K562 (cell line): ENCODE data around the gene DPEP2. TPM values are rescaled to one million over a fixed set of nuclear protein-coding genes. Genes with fewer than 3 reads are reported as not detected.

Experiments used
- BACH1 ChIP-seq: fragments of 200-800 bp; sonication (Bioruptor generic); IDR thresholded peaks from 2 replicates; pipeline ENCODE4 v1.6.1; 2016; ENCODE audit warnings: missing genetic modification characterization, missing compliant biosample characterization
- GTF2E2 ChIP-seq: fragments of 200-800 bp; sonication (Bioruptor generic); IDR thresholded peaks from 2 replicates; pipeline ENCODE4 v1.6.1; 2016; ENCODE audit warnings: missing genetic modification characterization, missing compliant biosample characterization
- HNRNPUL1 ChIP-seq: fragments of 200-400 bp; formaldehyde crosslinking; IDR thresholded peaks from 2 replicates; pipeline ENCODE4 v1.6.1; 2017; ENCODE audit warnings: low read length
- MAFG ChIP-seq: fragments of 450-650 bp; conservative IDR thresholded peaks from 2 replicates; pipeline ENCODE4 v1.6.1; 2016; ENCODE audit warnings: missing genetic modification characterization, missing compliant biosample characterization
- MAFK ChIP-seq: IDR thresholded peaks from 2 replicates; pipeline ENCODE4 v1.6.1; 2011; ENCODE audit warnings: low read length, improper control_type of control experiment
- NUFIP1 ChIP-seq: fragments of 450-650 bp; IDR thresholded peaks from 2 replicates; pipeline ENCODE4 v1.6.1; 2018; ENCODE audit not compliant: partially characterized antibody
- SMAD4 ChIP-seq: fragments of 250-450 bp; sonication (Bioruptor Pico); conservative IDR thresholded peaks from 2 replicates; pipeline ENCODE4 v1.8.0; 2021; ENCODE audit warnings: inconsistent platforms, mild to moderate bottlenecking, moderate library complexity
- SNRNP70 ChIP-seq: fragments of 200-400 bp; formaldehyde crosslinking; optimal IDR thresholded peaks from 2 replicates; pipeline ENCODE3; 2017; ENCODE audit warnings: low read depth, low read length
- ZBTB8A ChIP-seq: fragments of 450-650 bp; IDR thresholded peaks from 2 replicates; pipeline ENCODE4 v1.6.1; 2018; ENCODE audit warnings: mild to moderate bottlenecking, moderate library complexity; ENCODE audit not compliant: partially characterized antibody
- ZFPM2 ChIP-seq: fragments of 250-450 bp; sonication (Bioruptor Pico); IDR thresholded peaks from 2 replicates; pipeline ENCODE4 v1.5.1; 2022; ENCODE audit warnings: mild to moderate bottlenecking
- ZNF696 ChIP-seq: fragments of 250-450 bp; sonication (Bioruptor Pico); conservative IDR thresholded peaks from 2 replicates; pipeline ENCODE4 v1.4.0; 2020; ENCODE audit warnings: mild to moderate bottlenecking, moderate library complexity
- ZNF785 ChIP-seq: fragments of 250-450 bp; sonication (Bioruptor Pico); IDR thresholded peaks from 2 replicates; pipeline ENCODE4 v1.4.0; 2020; ENCODE audit warnings: mild to moderate bottlenecking
- polyA plus RNA-seq, 8 experiments: library from polyadenylated mRNA; depleted of rRNA in 4 of 8; stranded (reverse) in 5 of 8; unstranded in 3 of 8; fragments of >200 nt; fragmentation: Nextera tagmentation in 2 of 8; fragmentation: Illumina TruSeq in 1 of 8; extraction: Ambion mirVana in 2 of 8; extraction: Trizol in 1 of 8; gene quantifications; 2 replicates each; pipeline versions ENCODE4 v1.2.1 to v1.2.3, GENCODE V29; 2011 to 2014; ENCODE audit warnings: inconsistent platforms in 1 of 8, missing spikeins in 1 of 8
- total RNA-seq, 7 experiments: library from RNA; depleted of rRNA in 6 of 7; stranded (reverse); fragments of >200 nt in 6 of 7; fragmentation: Illumina TruSeq in 2 of 7; extraction: Trizol in 2 of 7; gene quantifications; 2 replicates each; pipeline versions ENCODE4 v1.2.1 to v1.2.3, GENCODE V29; 2011 to 2021; ENCODE audit warnings: low replicate concordance in 1 of 7
- TF ChIP-seq, protein P1 (sequence below): fragments of 200-800 bp; sonication (Bioruptor generic); IDR thresholded peaks from 2 replicates; pipeline ENCODE4 v1.6.1; 2016; ENCODE audit warnings: missing genetic modification characterization, missing compliant biosample characterization
- TF ChIP-seq, protein P2 (sequence below), 3 experiments: fragments of 200-800 bp in 1 of 3; fragments of 250-450 bp in 1 of 3; fragments of 450-650 bp in 1 of 3; sonication (Bioruptor Pico) in 1 of 3; sonication (Bioruptor generic) in 1 of 3; formaldehyde crosslinking in 1 of 3; IDR thresholded peaks; 2 replicates each; pipeline versions ENCODE4 v1.6.1 to v1.8.0; 2016 to 2022; ENCODE audit warnings: mild to moderate bottlenecking in 2 of 3, missing genetic modification characterization in 2 of 3, missing compliant biosample characterization in 1 of 3, moderate library complexity in 1 of 3

DPEP2 gene
- total and polyA plus RNA-seq, 9 of the 15 experiments (the other 6 are each of a cell fraction or from before 2014, with no cell fraction given), result 0.14 to 1.2 (median 0.38) TPM

DNA sequence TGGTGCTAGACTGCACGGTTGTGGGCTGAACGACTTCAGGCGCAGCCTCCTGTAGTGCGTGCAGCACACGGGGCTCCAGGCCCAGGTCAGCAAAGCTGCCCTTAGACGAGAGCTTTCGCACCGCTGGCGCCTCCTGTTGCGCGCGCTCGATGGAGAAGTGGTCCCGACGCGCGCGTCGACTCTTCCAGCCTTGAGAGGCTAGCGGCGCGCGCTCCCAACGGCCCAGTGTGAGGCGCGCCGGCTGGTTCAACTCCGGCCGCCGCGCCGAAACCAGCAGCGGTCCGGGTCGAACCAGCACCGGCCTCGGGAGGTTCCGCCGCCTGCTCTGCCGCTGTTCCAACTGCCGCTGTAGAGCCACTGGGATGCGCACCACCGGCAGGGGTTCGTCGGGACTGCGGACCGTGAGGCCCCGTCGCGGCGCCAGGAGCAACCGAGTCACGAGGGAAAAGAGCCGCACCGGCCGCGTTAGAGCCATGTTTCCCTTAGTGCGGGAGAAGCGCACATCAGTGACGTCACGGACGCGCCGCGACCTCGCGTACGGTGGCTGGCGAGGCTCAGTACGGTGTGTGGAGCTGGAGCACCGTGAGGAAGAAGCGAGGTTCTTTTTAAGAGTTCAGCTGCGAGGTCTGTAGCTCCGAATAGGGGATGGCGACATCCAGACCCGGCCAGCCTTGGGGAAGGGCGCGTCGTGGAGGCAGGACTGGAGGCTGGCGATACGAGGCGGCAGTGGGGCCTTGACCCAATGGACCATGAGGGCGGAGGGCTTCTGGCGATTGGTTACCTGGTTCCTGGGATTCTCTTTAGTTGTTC is 23.6 kb upstream of the DPEP2 start, which contains the start of the genes DDX28 and DUS2 (continued):
- TF ChIP-seq, protein P1, sequence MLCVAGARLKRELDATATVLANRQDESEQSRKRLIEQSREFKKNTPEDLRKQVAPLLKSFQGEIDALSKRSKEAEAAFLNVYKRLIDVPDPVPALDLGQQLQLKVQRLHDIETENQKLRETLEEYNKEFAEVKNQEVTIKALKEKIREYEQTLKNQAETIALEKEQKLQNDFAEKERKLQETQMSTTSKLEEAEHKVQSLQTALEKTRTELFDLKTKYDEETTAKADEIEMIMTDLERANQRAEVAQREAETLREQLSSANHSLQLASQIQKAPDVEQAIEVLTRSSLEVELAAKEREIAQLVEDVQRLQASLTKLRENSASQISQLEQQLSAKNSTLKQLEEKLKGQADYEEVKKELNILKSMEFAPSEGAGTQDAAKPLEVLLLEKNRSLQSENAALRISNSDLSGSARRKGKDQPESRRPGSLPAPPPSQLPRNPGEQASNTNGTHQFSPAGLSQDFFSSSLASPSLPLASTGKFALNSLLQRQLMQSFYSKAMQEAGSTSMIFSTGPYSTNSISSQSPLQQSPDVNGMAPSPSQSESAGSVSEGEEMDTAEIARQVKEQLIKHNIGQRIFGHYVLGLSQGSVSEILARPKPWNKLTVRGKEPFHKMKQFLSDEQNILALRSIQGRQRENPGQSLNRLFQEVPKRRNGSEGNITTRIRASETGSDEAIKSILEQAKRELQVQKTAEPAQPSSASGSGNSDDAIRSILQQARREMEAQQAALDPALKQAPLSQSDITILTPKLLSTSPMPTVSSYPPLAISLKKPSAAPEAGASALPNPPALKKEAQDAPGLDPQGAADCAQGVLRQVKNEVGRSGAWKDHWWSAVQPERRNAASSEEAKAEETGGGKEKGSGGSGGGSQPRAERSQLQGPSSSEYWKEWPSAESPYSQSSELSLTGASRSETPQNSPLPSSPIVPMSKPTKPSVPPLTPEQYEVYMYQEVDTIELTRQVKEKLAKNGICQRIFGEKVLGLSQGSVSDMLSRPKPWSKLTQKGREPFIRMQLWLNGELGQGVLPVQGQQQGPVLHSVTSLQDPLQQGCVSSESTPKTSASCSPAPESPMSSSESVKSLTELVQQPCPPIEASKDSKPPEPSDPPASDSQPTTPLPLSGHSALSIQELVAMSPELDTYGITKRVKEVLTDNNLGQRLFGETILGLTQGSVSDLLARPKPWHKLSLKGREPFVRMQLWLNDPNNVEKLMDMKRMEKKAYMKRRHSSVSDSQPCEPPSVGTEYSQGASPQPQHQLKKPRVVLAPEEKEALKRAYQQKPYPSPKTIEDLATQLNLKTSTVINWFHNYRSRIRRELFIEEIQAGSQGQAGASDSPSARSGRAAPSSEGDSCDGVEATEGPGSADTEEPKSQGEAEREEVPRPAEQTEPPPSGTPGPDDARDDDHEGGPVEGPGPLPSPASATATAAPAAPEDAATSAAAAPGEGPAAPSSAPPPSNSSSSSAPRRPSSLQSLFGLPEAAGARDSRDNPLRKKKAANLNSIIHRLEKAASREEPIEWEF, result no peak
- TF ChIP-seq BACH1 (no peak), MAFG (tag) (no peak), ZFPM2 (CRISPR knock-in tag) (no peak), ZNF785 (CRISPR knock-in tag) (no peak), MAFK (no peak), SMAD4 (CRISPR knock-in tag) (0 out of 2 replicates have a peak, but pooled peaks have one; percentile 34), ZBTB8A (no peak), NUFIP1 (no peak), HNRNPUL1 (no peak), ZNF696 (CRISPR knock-in tag) (no peak), GTF2E2 (tag) (peak; percentile 67; the same call in 1 of the 2 replicates), SNRNP70 (no peak)
- TF ChIP-seq, protein P2, sequence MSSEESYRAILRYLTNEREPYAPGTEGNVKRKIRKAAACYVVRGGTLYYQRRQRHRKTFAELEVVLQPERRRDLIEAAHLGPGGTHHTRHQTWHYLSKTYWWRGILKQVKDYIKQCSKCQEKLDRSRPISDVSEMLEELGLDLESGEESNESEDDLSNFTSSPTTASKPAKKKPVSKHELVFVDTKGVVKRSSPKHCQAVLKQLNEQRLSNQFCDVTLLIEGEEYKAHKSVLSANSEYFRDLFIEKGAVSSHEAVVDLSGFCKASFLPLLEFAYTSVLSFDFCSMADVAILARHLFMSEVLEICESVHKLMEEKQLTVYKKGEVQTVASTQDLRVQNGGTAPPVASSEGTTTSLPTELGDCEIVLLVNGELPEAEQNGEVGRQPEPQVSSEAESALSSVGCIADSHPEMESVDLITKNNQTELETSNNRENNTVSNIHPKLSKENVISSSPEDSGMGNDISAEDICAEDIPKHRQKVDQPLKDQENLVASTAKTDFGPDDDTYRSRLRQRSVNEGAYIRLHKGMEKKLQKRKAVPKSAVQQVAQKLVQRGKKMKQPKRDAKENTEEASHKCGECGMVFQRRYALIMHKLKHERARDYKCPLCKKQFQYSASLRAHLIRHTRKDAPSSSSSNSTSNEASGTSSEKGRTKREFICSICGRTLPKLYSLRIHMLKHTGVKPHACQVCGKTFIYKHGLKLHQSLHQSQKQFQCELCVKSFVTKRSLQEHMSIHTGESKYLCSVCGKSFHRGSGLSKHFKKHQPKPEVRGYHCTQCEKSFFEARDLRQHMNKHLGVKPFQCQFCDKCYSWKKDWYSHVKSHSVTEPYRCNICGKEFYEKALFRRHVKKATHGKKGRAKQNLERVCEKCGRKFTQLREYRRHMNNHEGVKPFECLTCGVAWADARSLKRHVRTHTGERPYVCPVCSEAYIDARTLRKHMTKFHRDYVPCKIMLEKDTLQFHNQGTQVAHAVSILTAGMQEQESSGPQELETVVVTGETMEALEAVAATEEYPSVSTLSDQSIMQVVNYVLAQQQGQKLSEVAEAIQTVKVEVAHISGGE (CRISPR knock-in tag; IDR thresholded peaks at IDR 0.05), result peak in 2 of 3 experiments; percentile 48 to 88; a peak in 3 of 6 replicates
